Activated T-cell treated with anti-CD3 and anti-CD28 coated beads for 4 hours (primary cell): ENCODE measurements around the gene PPP2CA.
"Not testable (repeated sequence)": the region's sequence is repeated elsewhere in the genome, so short reads cannot be mapped to it uniquely, and the experiment has no call there.

Source experiments
- DNase-seq: peaks from one replicate; pipeline ENCODE4 v3.0.0-alpha.2; 2020

Gene PPP2CA

GRCh38 chr5:134184155-134185135 lies 41.4 kb downstream of the PPP2CA start:
- peak; percentile 64 for DNase-seq

- DNase-seq: no peak
These were observed 42.4 kb downstream of the PPP2CA start for GRCh38 chr5:134183481-134183880.

DNA sequence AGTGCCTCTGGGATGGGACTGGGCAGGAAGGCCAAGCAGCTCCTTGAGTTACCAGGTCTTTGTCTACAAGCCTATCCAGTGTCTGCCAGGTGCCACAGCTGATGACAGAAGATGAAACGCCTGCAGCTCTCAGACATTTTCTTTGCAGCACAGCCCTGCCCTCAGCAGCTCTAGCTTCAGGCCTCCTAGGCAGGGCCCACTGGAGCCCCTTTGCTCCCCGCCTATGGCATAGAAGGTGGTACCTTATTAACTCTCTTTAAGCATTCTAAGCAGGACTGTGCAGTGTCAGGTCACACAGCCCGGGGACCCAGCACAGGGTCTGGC lies 47.8 kb downstream of the PPP2CA start:
- DNase-seq: no peak

DNA sequence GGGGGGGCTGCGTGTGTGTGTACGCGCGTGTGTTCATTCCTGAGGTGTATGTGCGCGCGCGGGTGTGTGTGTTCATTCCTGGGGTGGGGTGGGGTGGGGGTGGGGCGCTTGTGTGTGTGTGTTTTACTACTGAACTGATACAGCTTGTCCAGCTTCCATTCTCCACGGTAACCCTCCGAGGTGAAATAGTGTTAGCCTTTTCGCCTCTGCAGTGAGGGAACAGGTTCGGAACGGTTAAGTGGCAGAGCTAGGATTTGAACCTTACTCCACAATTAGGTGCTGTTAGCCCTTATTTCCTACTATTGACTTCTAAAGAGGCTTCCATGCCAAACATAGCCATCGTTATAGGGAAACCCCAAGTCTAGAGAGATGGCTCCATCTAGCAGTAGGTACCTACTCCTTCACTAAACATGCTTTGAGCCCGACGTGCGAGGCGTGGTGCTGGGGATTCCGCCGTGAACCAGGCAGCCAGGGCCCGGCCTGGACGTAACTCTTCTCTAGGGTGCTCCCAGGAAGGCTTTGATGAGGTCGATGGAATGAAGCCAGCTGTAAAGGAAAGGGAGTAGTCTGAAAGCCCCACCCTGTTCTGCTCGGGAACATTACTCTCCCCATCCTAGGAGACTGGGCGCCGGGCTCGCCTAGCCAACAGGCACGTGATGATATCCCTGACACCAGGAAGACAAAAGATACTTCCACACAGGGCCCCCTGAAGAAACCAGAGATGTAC lies 48.3 kb downstream of the PPP2CA start:
- DNase-seq: no peak

DNA sequence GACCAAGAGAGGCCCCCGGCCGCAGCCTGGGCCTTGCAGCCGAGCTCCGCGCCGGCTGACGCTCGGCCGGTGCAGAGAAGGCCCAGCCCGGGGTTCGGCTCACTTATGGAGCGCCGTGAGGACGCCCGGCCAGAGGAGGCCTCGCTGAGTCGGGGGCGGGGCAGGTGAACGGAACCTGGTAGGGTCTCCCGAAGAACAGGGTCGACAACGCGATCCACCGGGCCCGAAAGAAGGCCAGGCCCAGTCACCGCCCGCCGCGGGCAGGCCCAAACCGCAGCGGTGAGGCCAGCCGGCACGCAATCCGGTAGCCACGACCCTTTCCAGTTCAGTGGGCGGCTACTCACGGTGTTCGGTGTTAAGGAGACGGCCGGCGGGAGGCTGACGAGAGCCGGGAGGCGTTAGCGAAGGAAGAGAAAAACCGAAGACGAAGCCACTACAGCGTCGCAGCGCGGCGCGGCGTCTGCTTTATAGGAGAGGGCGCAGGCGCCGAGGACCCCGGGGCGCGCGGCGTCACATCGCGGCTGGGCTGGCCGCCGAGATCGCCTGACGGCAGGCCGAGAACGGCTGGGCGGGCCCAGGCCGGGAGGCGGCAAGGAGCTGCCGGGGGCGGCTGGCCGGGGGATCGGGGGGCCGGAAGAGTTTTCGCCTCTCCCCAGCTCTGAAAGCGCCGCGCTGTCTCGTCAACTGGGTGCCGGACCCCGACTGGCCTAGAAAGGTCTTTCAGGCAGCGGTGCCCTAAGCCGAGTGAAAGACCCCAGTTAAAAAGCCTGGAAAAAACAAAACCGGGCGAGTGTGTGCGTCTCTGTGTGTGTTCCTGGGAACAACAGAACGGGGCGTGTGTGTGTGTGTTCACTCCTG lies 49.1 kb downstream of the PPP2CA start, which contains the start of gene SKP1:
TSS of gene SKP1 (minus strand) at position 440 of the 858 bp plus-strand sequence. CDS start 2,928 bp downstream, outside the sequence.
- DNase-seq: peak; percentile 74

GRCh38 chr5:134175921-134176510 lies 49.9 kb downstream of the PPP2CA start:
- peak; percentile 21 for DNase-seq

GRCh38 chr5:134174841-134175839 lies 50.7 kb downstream of the PPP2CA start:
- no peak for DNase-seq

- no peak for DNase-seq
These were observed 53.9 kb downstream of the PPP2CA start for GRCh38 chr5:134171972-134172371.

- DNase-seq: no peak
These were observed 63.3 kb downstream of the PPP2CA start for GRCh38 chr5:134162592-134162991.

- no peak for DNase-seq
These were observed 64.1 kb downstream of the PPP2CA start for GRCh38 chr5:134161513-134162395.

DNA sequence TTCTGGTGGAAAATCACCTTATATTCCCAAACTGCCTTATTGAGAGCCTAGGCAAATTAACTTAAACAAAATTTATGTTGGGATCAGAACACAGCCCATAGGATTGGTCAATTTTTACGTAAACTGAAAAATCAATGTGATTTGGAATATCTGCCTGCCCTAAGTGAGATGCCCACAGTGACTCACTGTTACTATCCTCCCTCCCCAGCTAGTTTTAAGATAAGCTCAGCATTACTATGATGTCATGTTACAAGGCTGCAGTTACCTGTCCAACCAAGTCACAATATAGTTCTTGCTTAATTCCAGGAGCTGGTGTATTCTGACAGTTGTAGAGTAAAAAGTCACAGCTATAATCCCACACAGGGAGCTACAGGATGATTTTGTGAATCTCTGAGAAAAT lies 72.2 kb downstream of the PPP2CA start:
- DNase-seq: no peak

DNA sequence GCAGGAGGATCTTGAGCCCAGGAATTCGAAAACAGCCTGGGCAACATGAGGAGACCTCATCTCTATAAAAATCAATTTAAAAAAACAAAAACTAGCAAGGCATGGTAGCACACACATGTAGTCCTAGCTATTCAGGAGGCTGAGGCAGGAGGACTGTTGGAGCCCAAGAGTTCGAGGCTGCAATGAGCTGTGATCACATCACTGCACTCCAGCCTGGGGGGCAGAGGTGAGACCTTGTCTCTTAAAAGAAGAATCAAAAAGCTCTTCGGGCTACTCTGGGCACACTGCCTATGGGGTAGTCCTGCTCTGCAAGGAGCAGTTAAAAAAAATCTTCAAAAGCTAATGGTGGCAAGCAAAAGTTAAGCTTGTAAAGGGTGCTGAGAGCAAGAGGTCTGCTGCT lies 72.6 kb downstream of the PPP2CA start:
- DNase-seq: no peak

- not testable (repeated sequence) for DNase-seq
These were observed 73.6 kb downstream of the PPP2CA start for GRCh38 chr5:134152173-134152832.

DNA sequence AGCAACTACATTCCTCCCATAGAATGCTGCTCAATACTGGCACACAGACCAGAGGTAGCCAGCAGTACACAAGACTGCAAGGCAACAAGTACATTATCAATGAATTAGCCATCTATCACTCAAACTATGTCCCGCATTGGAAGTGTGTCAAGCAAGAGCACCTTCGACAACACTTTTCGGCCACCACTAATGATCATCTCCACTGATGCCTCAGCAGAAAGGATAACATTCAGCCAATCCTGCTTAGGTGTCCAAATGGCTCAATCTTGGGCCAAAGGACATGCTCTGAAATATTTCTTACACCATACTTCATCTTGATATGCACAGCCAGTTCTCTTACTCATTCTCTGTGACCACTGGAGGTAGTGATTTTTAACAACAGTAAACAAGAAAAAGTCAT lies 74.2 kb downstream of the PPP2CA start:
- no peak for DNase-seq

DNA sequence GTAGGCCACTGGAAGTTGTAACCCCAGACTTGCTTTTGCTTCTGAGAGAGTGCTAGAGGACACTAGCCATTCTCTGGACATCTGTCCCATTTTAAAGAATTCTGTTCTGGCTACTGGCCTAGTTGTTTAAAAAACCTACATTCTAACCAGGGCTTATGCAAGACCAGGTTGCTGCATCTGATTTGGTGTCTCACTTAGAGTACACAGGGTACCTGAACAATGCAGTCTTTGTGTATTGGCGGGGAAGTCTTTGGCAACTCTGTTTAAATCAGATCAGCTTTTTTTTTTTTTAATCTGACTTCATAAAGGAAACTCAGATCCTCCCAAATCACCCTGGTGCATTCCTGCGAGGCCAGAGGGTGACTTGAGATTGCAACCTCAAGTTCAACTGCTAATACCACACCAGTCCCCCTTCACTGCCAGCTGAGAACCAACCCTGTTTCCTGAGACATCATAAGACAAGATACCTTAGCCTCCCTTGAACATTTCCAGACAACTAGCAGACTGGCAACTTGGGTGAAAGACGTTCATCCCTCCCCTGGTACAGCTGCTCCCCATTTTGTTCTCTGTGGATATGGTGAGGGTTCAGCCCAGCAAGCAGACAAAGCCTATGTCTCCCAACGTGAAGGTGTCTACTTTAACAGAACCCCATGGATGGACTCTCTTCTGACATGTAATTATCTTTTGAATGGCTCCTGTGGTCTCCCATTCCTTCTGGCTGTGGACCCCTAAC lies 76.1 kb downstream of the PPP2CA start:
- no peak for DNase-seq

DNA sequence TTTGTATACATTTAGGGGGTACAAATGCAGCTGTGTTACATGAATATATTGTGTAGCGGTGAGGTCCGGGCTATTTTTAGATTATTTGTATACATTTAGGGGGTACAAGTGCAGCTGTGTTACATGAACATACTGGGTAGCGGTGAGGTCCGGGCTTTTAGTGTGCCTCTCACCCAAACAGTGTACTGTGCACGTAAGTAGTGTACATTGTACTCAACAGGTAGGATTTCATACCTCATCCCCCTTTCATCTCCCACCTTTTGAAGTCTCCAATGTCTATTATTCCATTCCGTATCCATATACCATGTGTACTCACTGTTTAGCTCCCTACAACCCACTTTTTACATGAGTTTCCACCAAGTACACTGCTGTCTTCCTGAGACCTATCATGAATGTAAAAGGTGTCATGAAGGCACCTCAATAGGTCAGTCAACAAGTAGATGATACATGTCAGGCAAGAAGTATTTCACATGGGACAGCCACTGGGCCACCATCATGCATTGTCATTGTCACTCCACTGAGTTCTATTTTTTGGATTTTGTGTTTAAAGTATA lies 76.8 kb downstream of the PPP2CA start:
- DNase-seq: no peak

- no peak for DNase-seq
These were observed 77.6 kb downstream of the PPP2CA start for GRCh38 chr5:134148316-134148715.
